Measurements from ENCODE around the gene CHCHD3.

Gene CHCHD3

DNA sequence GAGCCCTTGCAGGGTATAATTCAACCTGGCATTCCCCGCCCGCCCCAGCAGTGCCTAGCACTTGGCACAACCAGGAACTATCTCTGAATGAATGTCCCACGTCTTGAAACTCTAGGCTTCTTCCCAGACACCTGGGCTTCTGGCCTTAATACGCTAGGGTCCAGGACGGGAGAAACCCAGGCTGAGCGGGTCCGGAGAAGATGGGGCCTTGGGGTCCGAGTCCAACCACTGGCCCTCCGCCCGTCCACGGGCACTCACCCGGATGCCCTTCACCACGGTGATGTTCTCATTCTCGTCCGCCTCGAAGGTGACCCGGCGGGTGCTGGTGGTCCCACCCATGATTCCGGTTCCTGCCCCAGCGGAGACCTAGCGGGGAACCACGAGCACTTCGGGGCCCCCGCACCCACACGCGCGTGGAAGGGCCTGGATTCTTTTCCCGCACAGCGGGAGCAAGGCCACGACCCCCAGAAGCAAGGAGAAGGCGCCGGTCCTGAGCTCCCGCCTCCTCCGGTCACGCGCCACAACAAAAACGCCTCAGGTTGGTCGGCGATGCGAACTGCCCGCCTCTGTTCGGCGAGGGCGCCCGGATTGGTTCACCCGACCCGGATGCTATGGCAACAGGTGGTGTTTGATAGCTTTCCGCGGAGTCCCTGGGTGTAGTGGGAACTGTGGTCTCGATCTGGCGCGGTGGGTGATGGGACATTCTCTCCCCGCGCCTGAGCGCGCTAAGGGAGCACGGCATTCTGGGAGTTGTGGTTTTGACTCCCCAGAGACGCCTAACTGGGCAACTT is at the start of gene CHCHD3:
CHCHD3 (minus strand) TSS at position 492 of the 791 bp plus-strand sequence; CDS start at position 339, 153 bp downstream.
- DNase-seq (ENCODE audit: low read depth in 2 of 2) = peak; percentile 94 to 96

- DNase-seq (ENCODE audit: low read depth in 2 of 2) = no peak
Measured at GRCh38 chr7:133130166-133130565, 48.3 kb upstream of the CHCHD3 start.

GRCh38 chr7:133126422-133126821 is 44.5 kb upstream of the CHCHD3 start:
- no peak for DNase-seq (ENCODE audit: low read depth in 2 of 2)

- DNase-seq (ENCODE audit: low read depth in 2 of 2) = no peak
Measured at GRCh38 chr7:133124974-133125373, 43.1 kb upstream of the CHCHD3 start.

DNA sequence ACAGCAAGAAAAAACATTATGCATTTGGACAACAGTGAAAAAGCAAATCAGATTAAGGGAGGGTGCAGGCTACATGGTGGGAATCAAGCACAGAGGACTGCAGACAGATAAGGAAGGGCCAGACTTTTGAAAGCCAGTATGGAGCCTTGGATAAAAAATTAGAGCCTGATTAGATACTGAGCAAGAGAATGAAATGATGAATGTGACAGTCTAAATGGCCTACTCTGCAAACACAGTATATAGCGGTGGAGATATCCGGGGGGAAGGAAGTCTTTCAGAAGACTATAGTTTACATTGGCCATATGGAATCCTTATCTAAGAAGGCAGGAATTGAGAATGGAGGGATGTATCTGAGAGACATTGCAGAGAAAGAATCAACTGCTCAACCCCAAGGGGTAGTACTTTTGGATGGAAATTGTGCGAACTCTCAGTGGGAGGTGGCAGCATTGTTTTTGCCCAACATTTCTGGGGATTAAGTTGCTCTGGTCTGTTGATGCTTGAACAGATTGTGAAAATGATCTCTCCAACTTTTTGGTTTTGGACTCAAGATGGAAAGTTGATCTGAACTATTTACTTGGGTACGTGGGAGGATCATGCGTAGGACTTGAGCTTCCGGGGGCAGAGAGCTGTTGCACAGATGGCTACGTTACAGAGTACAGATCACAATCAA is 39.4 kb upstream of the CHCHD3 start:
- DNase-seq (ENCODE audit: low read depth in 2 of 2) = no peak

- DNase-seq (ENCODE audit: low read depth in 2 of 2) = no peak
Measured at GRCh38 chr7:133119067-133119466, 37.2 kb upstream of the CHCHD3 start.

DNA sequence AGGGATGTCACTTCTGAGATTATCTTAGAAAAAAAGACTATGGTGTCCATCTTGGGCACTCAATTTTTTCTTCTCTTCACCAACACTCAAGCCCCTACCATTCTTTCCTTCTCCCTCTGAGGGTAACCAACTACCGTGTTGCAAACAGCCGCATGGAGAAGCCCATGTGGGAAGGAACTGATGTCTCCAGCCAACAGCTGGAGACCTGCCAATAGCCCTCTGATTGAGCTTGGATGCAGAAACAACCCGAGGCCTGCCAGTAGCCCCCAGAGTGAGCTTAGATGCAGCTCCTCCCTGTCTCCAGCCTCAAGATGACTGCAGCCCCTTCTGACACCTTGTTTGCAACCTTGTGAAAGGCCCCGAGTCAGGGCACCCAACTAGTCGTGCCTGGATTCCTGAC is 36.4 kb upstream of the CHCHD3 start:
- no peak for DNase-seq (ENCODE audit: low read depth in 2 of 2)

- no peak for DNase-seq (ENCODE audit: low read depth in 2 of 2)
Measured at GRCh38 chr7:133117452-133117851, 35.6 kb upstream of the CHCHD3 start.

DNA sequence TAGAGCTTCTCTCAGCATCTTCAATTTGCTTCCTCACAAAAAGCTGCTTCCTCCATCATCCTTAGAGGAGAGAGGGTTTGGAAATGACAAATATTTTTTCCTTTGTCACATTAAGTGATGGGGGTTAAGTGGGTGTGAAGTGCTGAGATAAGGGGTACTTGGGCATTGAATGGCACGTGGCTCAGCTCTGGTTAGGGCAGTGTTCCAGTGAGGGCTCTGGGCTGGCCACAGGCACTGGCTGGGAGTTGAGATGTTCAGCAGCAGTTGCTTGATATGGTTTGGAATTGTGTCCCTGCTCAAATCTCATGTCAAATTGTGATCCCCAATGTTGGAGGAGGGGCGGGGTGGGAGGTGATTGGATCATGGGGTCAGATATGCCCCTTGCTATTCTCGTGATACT is 33.7 kb upstream of the CHCHD3 start:
- no peak for DNase-seq (ENCODE audit: low read depth in 2 of 2)

DNA sequence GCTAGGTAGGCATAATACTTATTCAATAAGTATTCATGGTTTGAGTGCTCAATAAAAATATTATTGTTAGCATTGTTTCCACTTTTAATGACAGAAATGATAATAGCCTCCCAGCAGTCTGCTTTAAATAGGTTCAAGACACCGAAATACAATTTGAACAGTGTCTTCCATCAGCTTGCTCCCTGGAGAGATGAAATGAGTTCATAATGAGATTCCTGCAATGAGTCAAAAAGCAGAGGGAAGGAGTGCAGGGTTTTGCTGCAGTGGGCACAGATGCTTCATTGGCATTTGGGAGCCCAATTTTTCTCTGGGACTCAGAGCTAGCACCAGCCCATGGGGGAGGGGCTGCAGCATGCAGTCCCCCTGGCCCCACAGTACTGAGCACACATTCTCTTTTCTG is 32.6 kb upstream of the CHCHD3 start:
- no peak for DNase-seq (ENCODE audit: low read depth in 2 of 2)

DNA sequence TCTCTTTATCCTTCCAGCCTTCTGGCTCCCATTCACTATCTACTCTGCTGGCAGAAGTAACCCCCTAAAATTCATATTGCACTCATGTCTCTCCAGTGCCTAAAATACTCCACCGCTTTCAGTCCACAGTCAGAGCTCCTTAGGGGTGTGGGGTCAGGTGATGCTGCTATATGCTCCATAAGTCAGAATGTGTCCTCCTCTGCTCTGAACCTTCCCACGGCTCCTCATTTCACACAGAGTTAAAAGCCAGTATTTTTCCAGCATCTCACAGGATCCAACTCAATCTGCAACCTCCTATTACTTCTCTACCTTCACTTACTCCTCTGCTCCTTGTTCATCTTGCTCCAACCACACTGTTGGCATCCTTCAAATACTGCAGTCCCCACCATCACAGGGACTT is 31.1 kb upstream of the CHCHD3 start:
- DNase-seq (ENCODE audit: low read depth in 2 of 2) = no peak

- DNase-seq (ENCODE audit: low read depth in 2 of 2) = no peak
Measured at GRCh38 chr7:133112335-133112734, 30.4 kb upstream of the CHCHD3 start.

- no peak for DNase-seq (ENCODE audit: low read depth in 2 of 2)
Measured at GRCh38 chr7:133110312-133110711, 28.4 kb upstream of the CHCHD3 start.

DNA sequence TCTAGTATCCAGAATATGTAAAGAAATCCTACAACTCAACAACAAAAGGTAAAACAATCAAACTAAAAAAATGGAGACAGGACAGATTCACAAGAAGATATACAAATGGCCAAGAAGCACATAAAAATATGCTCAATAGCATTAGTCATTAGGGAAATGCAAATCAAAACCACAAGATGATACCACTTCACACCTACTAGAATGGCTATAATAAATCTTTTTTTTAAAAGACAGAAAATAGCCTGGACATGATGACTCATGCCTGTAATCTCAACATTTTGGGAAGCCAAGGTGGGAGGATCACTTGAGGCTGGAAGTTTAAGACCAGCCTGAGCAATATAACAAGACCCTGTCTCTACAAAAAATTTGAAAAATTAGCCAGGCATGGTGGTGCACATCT is 27.9 kb upstream of the CHCHD3 start:
- no peak for DNase-seq (ENCODE audit: low read depth in 2 of 2)

DNA sequence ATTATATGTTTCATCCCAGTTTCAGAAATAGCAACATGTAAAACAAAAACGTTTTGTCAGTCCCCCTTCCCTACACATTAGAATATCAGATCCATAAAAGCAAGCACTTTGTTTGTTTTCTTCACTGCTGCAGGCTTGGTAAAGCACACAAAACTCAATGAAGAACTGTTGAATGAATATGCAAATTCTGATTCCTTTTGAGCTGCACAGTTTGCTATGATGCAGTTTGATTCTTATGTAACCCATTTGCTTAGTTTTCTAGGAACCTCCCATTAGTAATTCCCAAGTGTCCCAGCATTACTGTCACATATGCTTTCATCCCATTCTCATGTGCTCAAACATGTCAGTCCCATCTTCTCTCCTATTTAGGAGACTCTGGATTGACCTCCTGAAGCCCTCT is 26.1 kb upstream of the CHCHD3 start:
- DNase-seq (ENCODE audit: low read depth in 2 of 2) = no peak

- DNase-seq (ENCODE audit: low read depth in 2 of 2) = no peak
Measured at GRCh38 chr7:133102276-133103060, 20.6 kb upstream of the CHCHD3 start.

DNA sequence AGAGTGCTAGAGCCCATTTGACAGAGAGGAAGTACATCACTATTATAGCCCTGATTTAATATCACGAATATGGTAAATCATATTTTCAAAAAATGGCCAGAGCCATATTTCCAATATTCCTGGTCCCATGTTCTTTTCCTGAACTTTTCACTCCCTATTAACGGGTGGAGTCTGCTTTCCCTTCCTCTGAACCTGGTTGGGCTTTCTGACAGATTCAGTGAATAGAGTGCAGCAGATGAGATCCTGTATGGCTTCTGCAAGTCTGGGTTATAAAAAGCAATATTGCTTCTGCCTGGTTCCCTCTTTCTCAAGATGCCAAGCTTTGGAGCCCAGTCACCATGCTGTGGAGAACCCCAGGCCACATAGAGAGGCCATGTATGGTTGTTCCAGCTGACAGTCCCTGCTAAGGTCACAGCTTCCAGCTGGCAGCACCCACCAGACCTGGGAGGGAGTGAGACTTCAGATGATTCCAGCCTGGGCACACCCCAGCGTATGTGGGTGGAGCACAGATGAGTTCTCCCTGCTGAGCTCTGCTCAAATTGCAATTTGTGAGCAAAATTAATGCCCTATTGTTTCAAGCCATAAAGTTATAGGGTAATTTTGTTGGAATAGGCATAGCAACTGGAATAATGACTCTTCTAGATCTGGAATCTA is 17.9 kb upstream of the CHCHD3 start:
- DNase-seq (ENCODE audit: low read depth in 2 of 2) = no peak

DNA sequence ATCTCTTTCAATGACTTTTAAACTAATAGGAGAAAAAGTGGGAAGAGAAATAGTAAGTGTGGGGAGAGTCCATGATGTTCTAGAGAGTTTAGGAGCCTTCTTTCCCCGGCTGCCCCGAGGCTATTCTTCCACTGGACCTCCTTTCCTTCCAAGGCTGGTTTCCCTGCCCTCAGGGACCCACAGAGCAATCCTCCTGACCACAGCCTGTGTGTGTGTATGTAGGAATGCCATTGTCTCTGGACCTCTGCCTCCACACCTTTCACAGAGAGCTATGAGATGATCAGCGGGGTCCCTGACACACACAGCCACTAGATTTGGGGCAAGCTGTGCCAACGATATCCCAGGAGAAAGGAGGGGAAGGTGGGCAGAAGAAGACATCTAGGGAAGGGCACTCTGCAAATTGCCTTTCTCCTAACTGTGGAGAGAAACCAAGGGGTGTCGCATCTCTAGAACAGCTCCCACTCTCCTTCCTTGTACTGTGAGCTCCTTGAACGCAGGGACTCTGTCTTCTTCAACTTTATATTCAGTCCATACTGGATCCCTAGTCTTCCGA is 13.3 kb upstream of the CHCHD3 start:
- no peak for DNase-seq (ENCODE audit: low read depth in 2 of 2)

DNA sequence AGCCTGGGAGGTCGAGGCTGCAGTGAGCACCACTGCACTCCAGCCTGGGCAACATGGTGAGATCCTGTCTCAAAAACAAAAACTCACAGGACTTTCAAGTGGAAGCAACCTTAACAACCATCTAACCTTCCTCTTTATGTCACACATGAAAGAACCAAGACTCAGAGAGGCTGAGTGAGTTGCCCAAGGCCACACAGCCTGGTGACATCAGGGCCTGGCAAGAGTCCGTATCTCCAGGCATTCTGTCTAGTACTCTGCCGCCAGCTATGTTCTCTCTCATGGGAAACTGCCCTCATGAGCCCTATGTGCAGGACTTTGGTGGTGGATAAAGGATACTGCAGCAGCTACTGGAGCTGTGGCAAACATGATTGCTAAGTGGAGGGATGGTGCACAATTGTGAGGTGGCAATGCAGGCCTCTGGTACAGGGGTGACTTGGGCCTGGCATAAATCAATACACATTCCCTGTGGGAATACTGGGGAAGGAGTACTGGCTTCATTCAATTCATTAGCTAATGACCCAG is 10.1 kb upstream of the CHCHD3 start:
- no peak for DNase-seq (ENCODE audit: low read depth in 2 of 2)

- DNase-seq (ENCODE audit: low read depth in 2 of 2) = no peak
Measured at GRCh38 chr7:133082390-133082766, 488 bp upstream of the CHCHD3 start.

GRCh38 chr7:133081119-133081598 is 731 bp downstream of the CHCHD3 start:
- no peak for DNase-seq (ENCODE audit: low read depth in 2 of 2)

Data from fibroblast of skin of left biceps (primary cell).